Neural progenitor cell (in vitro differentiated cells): ENCODE measurements around the gene INTS15. TPM values are rescaled to one million over a fixed set of nuclear protein-coding genes. Genes with fewer than 3 reads are reported as not detected.

ENCODE experiments used
- DNase-seq: peaks from one replicate; pipeline ENCODE4 v3.0.0-alpha.2; 2016; ENCODE audit warnings: low spot score
- H2AFZ ChIP-seq: fragments of 200-600 bp; sonication (generic); replicated peaks from 2 replicates; pipeline ENCODE4 v1.6.1; 2016; ENCODE audit warnings: antibody characterized with exemption
- H3F3A ChIP-seq: fragments of 200-600 bp; sonication (generic); 2 replicates; pipeline ENCODE4 v1.6.1; 2016; ENCODE audit warnings: antibody characterized with exemption, low read depth
- H3K27ac ChIP-seq: fragments of 200-600 bp; sonication (generic); 2 replicates; pipeline ENCODE4 v1.5.1; 2016; ENCODE audit warnings: mild to moderate bottlenecking
- H3K27me3 ChIP-seq: fragments of 200-600 bp; sonication (generic); 2 replicates; pipeline ENCODE4 v1.6.1; 2016; ENCODE audit warnings: mild to moderate bottlenecking, moderate library complexity
- H3K36me3 ChIP-seq: fragments of 200-600 bp; sonication (generic); 2 replicates; pipeline ENCODE4 v1.5.1; 2016
- H3K4me1 ChIP-seq: fragments of 200-600 bp; sonication (generic); 2 replicates; pipeline ENCODE4 v1.6.1; 2016; ENCODE audit warnings: mixed run types
- H3K4me2 ChIP-seq: fragments of 200-600 bp; sonication (generic); 2 replicates; pipeline ENCODE4 v1.6.1; 2016
- H3K4me3 ChIP-seq: fragments of 200-600 bp; sonication (generic); 2 replicates; pipeline ENCODE4 v1.5.1; 2016
- H3K79me2 ChIP-seq: fragments of 200-600 bp; sonication (generic); 2 replicates; pipeline ENCODE4 v1.6.1; 2016; ENCODE audit warnings: low read depth
- H3K9ac ChIP-seq: fragments of 200-600 bp; sonication (generic); 2 replicates; pipeline ENCODE4 v1.6.1; 2016
- H3K9me3 ChIP-seq: fragments of 200-600 bp; sonication (generic); 2 replicates; pipeline ENCODE4 v1.5.1; 2016; ENCODE audit warnings: low read depth
- H4K20me1 ChIP-seq: fragments of 200-600 bp; sonication (generic); 2 replicates; pipeline ENCODE4 v1.6.1; 2016; ENCODE audit warnings: low read depth
- H3K27ac Mint-ChIP-seq: 3 replicates; pipeline ENCODE4 v1.8.0; 2021; ENCODE audit warnings: mixed read lengths
- H3K27me3 Mint-ChIP-seq: 2 replicates; pipeline ENCODE4 v1.8.0; 2022; ENCODE audit warnings: low read depth, mild to moderate bottlenecking, inconsistent platforms, moderate library complexity, mixed read lengths; ENCODE audit not compliant: insufficient read depth
- H3K36me3 Mint-ChIP-seq: 3 replicates; pipeline ENCODE4 v1.8.0; 2021; ENCODE audit warnings: mixed read lengths
- H3K4me1 Mint-ChIP-seq: 3 replicates; pipeline ENCODE4 v1.8.0; 2021; ENCODE audit warnings: mixed read lengths
- H3K4me3 Mint-ChIP-seq: 3 replicates; pipeline ENCODE4 v1.8.0; 2021; ENCODE audit warnings: mild to moderate bottlenecking, moderate library complexity, mixed read lengths
- H3K9me3 Mint-ChIP-seq: 3 replicates; pipeline ENCODE4 v1.8.0; 2020; ENCODE audit warnings: mixed read lengths
- CTCF ChIP-seq: fragments of 200-600 bp; sonication (generic); IDR thresholded peaks from 2 replicates; pipeline ENCODE4 v1.5.1; 2017; ENCODE audit warnings: antibody characterized with exemption, mild to moderate bottlenecking
- EZH2 ChIP-seq: fragments of 200-600 bp; sonication (generic); IDR thresholded peaks from 2 replicates; pipeline ENCODE4 v1.6.1; 2017; ENCODE audit warnings: antibody characterized with exemption, mild to moderate bottlenecking, moderate library complexity
- EZH2phosphoT487 ChIP-seq: fragments of 200-600 bp; sonication (generic); IDR thresholded peaks from 2 replicates; pipeline ENCODE4 v1.6.1; 2017; ENCODE audit warnings: antibody characterized with exemption
- total RNA-seq: library from RNA; depleted of rRNA; stranded (reverse); fragments of >200 nt; gene quantifications from 2 replicates; pipeline ENCODE4 v1.2.3, GENCODE V29; 2015; ENCODE audit warnings: low replicate concordance

The INTS15 gene
- total RNA-seq, result 13.7 and 24.1 TPM in 2 replicates

DNA sequence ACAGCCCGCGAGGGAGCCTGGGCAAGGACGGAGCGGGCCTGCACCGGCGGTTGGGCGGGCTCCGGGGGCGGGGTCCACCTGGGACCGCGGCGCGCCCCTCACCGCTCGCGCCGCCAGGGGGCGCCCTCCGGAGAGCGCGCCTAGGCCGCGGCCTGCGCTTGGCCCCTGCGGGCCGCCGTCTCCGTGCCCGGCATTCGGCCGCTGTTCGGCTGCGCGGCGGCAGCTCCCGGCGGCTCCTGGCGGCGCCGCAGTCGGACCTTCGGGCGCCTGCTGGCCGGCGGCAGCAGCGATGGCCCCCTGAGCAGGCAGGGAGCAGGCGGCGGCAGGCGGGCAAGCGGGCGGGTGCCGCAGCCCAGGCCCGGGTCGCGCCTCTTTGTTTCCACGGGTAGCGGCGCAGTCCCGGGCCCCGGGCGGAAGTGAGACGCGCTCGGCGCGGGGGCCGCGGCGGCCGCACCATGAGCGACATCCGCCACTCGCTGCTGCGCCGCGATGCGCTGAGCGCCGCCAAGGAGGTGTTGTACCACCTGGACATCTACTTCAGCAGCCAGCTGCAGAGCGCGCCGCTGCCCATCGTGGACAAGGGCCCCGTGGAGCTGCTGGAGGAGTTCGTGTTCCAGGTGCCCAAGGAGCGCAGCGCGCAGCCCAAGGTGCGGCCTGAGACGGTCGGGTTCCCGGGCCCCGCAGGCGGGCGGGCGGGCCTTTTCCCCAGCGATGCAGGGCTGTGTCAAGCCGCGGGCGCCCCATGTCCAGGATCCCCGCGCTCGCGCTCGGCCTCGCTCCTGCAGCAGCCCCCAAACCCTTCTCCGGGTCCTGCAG lies at the start of gene INTS15:
Gene INTS15, plus strand, starts transcription at position 193 of the 816 bp plus-strand sequence. Its CDS starts 263 bp downstream, at position 456.
- peaks cover 7% of the 10 kb centered on the region for H3K27me3 Mint-ChIP-seq
- H3K27ac ChIP-seq, result peak within 1 kb of the TSS; percentile 20
- H3K4me3 ChIP-seq, result peak within 1 kb of the TSS; percentile 82
- peak within 1 kb of the TSS; percentile 64 for H3K9ac ChIP-seq
- H3K36me3 ChIP-seq, result peaks cover 8% of the 10 kb centered on the region
- peak within 1 kb of the TSS; percentile 82 for H2AFZ ChIP-seq
- peaks cover 13% of the 10 kb centered on the region for H3K36me3 Mint-ChIP-seq
- H3K4me2 ChIP-seq, result peak within 1 kb of the TSS; percentile 80
- peaks cover 19% of the 10 kb centered on the region for H3F3A ChIP-seq
- no peaks in the 10 kb centered on the region for H3K9me3 Mint-ChIP-seq
- H3K4me3 Mint-ChIP-seq, result peak within 1 kb of the TSS; percentile 91
- H3K4me1 ChIP-seq, result peaks cover 9% of the 10 kb centered on the region
- H3K9me3 ChIP-seq, result no peaks in the 10 kb centered on the region
- peak; percentile 37 for TF ChIP-seq EZH2
- TF ChIP-seq CTCF, result peak; percentile 66
- TF ChIP-seq EZH2phosphoT487, result no peak
- H4K20me1 ChIP-seq, result peaks cover 12% of the 10 kb centered on the region
- H3K79me2 ChIP-seq, result peaks cover 20% of the 10 kb centered on the region
- H3K27ac Mint-ChIP-seq, result peak within 1 kb of the TSS; percentile 86
- peaks cover 10% of the 10 kb centered on the region for H3K4me1 Mint-ChIP-seq
- no peaks in the 10 kb centered on the region for H3K27me3 ChIP-seq
- peak; percentile 94 for DNase-seq

- H3K4me3 Mint-ChIP-seq, result no peak overlapping the region
Measured at GRCh38 chr7:6542368-6542767, 47.5 kb upstream of the INTS15 start.

DNA sequence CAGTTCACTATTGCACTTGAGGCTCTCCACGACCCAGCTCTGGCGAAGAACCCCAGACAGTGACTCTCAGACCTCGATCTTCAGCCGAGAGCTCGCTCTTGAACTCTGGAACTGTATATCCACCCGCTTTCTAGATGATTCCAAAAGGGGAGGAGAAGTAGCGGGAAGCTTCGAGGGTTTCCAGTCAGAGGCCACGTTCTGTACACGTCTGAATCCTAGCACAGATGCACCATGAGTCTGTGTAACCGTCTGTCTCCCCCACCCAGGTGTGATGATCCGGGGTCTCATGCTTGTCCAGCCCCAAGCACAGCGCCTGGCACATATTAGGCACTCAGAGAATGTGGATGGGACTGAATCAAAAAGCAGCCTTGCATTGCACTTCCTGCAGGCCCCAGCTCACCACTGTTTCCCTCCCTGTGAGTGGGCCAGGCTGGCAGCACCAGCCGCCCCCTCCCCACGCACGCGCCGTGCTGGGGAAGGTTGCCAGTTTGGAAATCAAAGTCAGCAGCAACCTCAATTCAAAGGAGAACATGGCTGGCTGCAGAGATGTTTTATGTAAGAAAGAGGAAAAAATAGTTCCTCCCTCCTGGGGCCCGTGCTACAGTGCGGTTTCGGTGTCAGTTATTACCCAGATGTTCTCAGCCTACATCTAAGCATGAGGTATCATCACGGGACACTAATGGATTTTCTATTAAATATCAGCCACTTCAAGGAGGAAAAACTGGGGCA lies 44.3 kb upstream of the INTS15 start:
- Histone ChIP-seq H3K36me3 (no peaks in the 10 kb centered on the region), H3K27ac (no peak overlapping the region), H3K9ac (no peak overlapping the region), H3K4me1 (no peaks in the 10 kb centered on the region), H2AFZ (no peak overlapping the region), H3K4me2 (no peak overlapping the region), H4K20me1 (no peaks in the 10 kb centered on the region), H3K79me2 (no peaks in the 10 kb centered on the region), H3F3A (no peaks in the 10 kb centered on the region), H3K9me3 (no peaks in the 10 kb centered on the region), H3K4me3 (no peak overlapping the region), H3K27me3 (no peaks in the 10 kb centered on the region)
- H3K27me3 Mint-ChIP-seq, result peaks cover 6% of the 10 kb centered on the region
- H3K36me3 Mint-ChIP-seq, result no peaks in the 10 kb centered on the region
- no peaks in the 10 kb centered on the region for H3K9me3 Mint-ChIP-seq
- H3K4me1 Mint-ChIP-seq, result no peaks in the 10 kb centered on the region
- no peak overlapping the region for H3K4me3 Mint-ChIP-seq
- no peak for DNase-seq
- TF ChIP-seq EZH2phosphoT487, result no peak
- TF ChIP-seq EZH2, result no peak
- TF ChIP-seq CTCF, result no peak
- H3K27ac Mint-ChIP-seq, result no peak overlapping the region

More at GRCh38 chr7:6542368-6542767, 47.5 kb upstream of the INTS15 start:
- H3K9ac ChIP-seq, result no peak overlapping the region
- no peak for TF ChIP-seq EZH2
- no peak for TF ChIP-seq EZH2phosphoT487
- TF ChIP-seq CTCF, result no peak
- no peaks in the 10 kb centered on the region for H3K9me3 ChIP-seq
- H4K20me1 ChIP-seq, result no peaks in the 10 kb centered on the region
- no peaks in the 10 kb centered on the region for H3F3A ChIP-seq
- Mint-ChIP-seq H3K9me3 (no peaks in the 10 kb centered on the region), H3K27ac (no peak overlapping the region), H3K36me3 (no peaks in the 10 kb centered on the region), H3K27me3 (peaks cover 15% of the 10 kb centered on the region), H3K4me1 (no peaks in the 10 kb centered on the region)
- no peak overlapping the region for H3K4me2 ChIP-seq
- H2AFZ ChIP-seq, result no peak overlapping the region
- no peak for DNase-seq
- peaks cover 24% of the 10 kb centered on the region for H3K27me3 ChIP-seq
- H3K27ac ChIP-seq, result no peak overlapping the region
- H3K79me2 ChIP-seq, result no peaks in the 10 kb centered on the region
- no peaks in the 10 kb centered on the region for H3K36me3 ChIP-seq
- H3K4me3 ChIP-seq, result no peak overlapping the region
- no peaks in the 10 kb centered on the region for H3K4me1 ChIP-seq
